Body of pancreas (tissue), 4 donors: Measurements from ENCODE around the gene ACADVL. TPM values are rescaled to one million over a fixed set of nuclear protein-coding genes. Genes with fewer than 3 reads are reported as not detected.

ENCODE experiments used
- ATAC-seq: fragments of 150-250 bp; one replicate; pipeline ENCODE4 v1.9.1; 2016
- DNase-seq, 4 donors: peaks; one replicate each; pipeline ENCODE4 v3.0.0-alpha.2; 2019
- H3K27ac ChIP-seq, 4 donors: fragments of 200-600 bp; sonication (generic); 1 replicate in 3 of 4; 2 replicates in 1 of 4; pipeline versions ENCODE4 v1.5.1 to v1.6.1; 2016 to 2019; ENCODE audit warnings: mild to moderate bottlenecking in 1 of 4, mixed read lengths in 1 of 4, moderate library complexity in 1 of 4
- H3K27me3 ChIP-seq, 2 donors: fragments of 200-600 bp; sonication (generic); one replicate each; pipeline ENCODE4 v1.6.0; 2016; ENCODE audit warnings: mild to moderate bottlenecking in 1 of 2
- H3K36me3 ChIP-seq, 2 donors: fragments of 200-600 bp; sonication (generic); replicated peaks in 1 of 2; 2 replicates each; pipeline ENCODE4 v1.5.1; 2016; ENCODE audit warnings: low read depth in 2 of 2; ENCODE audit not compliant: insufficient read depth in 1 of 2
- H3K4me1 ChIP-seq: fragments of 200-600 bp; sonication (generic); one replicate; pipeline ENCODE4 v1.6.0; 2016
- H3K4me3 ChIP-seq, 2 donors: fragments of 200-600 bp; sonication (generic); 1 replicate in 1 of 2; 2 replicates in 1 of 2; pipeline ENCODE4 v1.5.1; 2016 to 2019
- H3K9me3 ChIP-seq, 3 donors: fragments of 200-600 bp; sonication (generic); 1 replicate in 2 of 3; 2 replicates in 1 of 3; pipeline ENCODE4 v1.5.1; 2016
- POLR2A ChIP-seq, 3 donors: fragments of 450-650 bp; IDR thresholded peaks; one replicate each; pipeline ENCODE4 v1.6.1; 2016; ENCODE audit warnings: antibody characterized with exemption in 3 of 3, mild to moderate bottlenecking in 2 of 3
- WGBS, 2 donors: methylation state at CpG; one replicate each; pipeline ENCODE4 v1.1.5; 2017; 5-methylcytosine and 5-hydroxymethylcytosine counted together
- intact Hi-C: fragments of 100-400 bp; cut with DNase I; formaldehyde crosslinking; loops from one replicate; pipeline ENCODE4 v1.15.1; 2023
- total RNA-seq, 2 donors: library from RNA; depleted of rRNA; stranded (reverse); fragments of >200 nt; gene quantifications; one replicate each; pipeline ENCODE4 v1.1.0, GENCODE V29; 2016
- TF ChIP-seq, protein P1 (sequence below), 7 experiments: fragments of 450-650 bp in 4 of 7; fragments of 200-600 bp in 3 of 7; sonication (generic) in 3 of 7; IDR thresholded peaks; one replicate each; pipeline ENCODE4 v1.5.1; 2016 to 2019; ENCODE audit warnings: antibody characterized with exemption in 7 of 7

ACADVL gene
- total RNA-seq, 2 donors from 2014 or later: 887 to 1,901 TPM

DNA sequence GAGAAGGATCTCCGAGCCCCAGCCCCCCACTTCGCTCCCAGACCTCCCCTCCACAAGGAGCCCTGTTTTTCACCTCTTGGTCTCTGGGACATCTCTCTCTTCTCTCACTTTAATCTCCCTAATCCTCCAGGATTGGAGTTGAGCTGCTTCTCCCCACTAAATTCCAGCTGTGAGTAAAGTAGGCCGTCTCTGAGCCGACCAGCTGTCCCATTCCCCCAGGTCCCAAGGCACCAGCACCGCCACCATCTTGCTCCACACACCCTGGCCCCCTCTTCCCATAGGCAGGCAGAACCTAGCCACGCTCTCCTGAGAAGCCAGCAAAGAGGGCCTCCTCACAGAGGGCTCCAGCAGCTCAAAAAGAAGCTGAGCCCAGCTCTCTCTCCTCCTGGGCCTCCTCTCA is 980 bp upstream of the ACADVL start:
- Histone ChIP-seq H3K4me3 (no peak overlapping the region), H3K9me3 (no peaks in the 10 kb centered on the region), H3K4me1 (peaks cover 77% of the 10 kb centered on the region), H3K36me3 (peaks cover 0 to 12% of the 10 kb centered on the region in 2 donors), H3K27me3 (no peaks in the 10 kb centered on the region), H3K27ac (peak overlapping the region in 2 of 4 donors; percentile 99 to 100)
- TF ChIP-seq POLR2A (IDR thresholded peaks at IDR 0.05): no peak
- TF ChIP-seq, protein P1, sequence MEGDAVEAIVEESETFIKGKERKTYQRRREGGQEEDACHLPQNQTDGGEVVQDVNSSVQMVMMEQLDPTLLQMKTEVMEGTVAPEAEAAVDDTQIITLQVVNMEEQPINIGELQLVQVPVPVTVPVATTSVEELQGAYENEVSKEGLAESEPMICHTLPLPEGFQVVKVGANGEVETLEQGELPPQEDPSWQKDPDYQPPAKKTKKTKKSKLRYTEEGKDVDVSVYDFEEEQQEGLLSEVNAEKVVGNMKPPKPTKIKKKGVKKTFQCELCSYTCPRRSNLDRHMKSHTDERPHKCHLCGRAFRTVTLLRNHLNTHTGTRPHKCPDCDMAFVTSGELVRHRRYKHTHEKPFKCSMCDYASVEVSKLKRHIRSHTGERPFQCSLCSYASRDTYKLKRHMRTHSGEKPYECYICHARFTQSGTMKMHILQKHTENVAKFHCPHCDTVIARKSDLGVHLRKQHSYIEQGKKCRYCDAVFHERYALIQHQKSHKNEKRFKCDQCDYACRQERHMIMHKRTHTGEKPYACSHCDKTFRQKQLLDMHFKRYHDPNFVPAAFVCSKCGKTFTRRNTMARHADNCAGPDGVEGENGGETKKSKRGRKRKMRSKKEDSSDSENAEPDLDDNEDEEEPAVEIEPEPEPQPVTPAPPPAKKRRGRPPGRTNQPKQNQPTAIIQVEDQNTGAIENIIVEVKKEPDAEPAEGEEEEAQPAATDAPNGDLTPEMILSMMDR (IDR thresholded peaks at IDR 0.05): no peak
- 55 to 69% methylated on average over 5 to 6 of the region's 6 CpGs for WGBS, 2 donors
- intact Hi-C loops: no loop called here
- ATAC-seq (no peak), DNase-seq (no peak)

DNA sequence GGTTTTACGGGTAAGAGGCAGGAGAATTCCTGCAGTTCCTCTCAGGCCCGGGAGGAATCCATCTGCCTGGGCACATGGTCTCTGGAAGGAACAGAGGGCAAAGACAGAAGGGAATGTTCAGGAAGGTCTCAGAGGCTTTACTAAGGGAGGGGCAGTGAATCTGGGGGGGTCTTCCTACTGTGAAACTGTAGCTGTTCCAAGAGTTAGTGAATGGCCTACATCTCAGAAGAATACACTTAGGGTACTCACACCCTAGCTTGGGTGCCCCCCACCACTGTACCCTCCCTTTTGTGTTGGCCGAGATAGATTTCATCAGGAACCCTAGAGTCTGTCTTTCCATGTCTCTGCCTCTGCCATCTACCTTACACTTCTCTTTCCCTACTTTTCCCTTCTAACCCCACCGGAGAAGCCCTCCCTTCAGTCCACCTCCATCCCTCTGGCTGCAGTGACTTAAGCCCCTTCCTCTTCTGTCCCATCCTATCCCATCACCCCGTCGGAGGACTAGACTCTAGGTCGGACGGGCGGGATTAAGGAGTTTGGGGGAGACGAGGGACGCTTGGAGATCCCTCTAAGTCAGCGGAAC is 418 bp upstream of the ACADVL start:
- no peak for TF ChIP-seq POLR2A (IDR thresholded peaks at IDR 0.05)
- TF ChIP-seq, protein P1 (IDR thresholded peaks at IDR 0.05): no peak
- no peaks in the 10 kb centered on the region for H3K9me3 ChIP-seq
- no peaks in the 10 kb centered on the region for H3K27me3 ChIP-seq
- DNase-seq: peak in 1 of 4 donors; percentile 12
- intact Hi-C loops: no loop called here
- peaks cover 0 to 18% of the 10 kb centered on the region in 2 donors for H3K36me3 ChIP-seq
- H3K27ac ChIP-seq: peak overlapping the region; percentile 99 to 100 (median 100)
- peak overlapping the region; percentile 75 to 100 for H3K4me3 ChIP-seq
- 16 to 21% methylated on average over 12 of the region's 12 CpGs for WGBS, 2 donors
- no peak for ATAC-seq
- peaks cover 76% of the 10 kb centered on the region for H3K4me1 ChIP-seq

DNA sequence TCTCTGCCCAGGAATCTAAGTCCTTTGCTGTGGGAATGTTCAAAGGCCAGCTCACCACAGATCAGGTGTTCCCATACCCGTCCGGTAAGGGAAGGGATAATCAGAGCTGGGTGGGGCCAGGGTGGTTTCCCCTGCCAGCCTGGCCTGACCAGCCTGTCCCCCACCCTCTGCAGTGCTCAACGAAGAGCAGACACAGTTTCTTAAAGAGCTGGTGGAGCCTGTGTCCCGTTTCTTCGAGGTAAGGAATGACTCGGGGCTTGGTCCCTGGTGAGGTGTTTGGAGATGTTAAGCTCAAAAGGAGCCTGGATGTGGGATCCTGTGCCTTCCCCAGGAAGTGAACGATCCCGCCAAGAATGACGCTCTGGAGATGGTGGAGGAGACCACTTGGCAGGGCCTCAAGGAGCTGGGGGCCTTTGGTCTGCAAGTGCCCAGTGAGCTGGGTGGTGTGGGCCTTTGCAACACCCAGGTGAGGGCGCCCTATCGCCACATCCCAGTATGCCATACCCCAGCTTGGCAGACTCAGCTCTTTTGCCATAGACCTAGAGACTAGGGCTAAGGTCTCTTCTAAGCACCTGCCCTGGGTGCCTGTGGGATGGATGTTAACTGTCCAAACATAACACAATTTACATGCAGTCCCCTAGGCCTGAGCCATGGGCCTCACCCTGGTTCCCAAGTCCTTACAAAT is 997 bp downstream of the ACADVL start:
- peak overlapping the region; percentile 99 to 100 (median 100) for H3K27ac ChIP-seq
- TF ChIP-seq, protein P1 (IDR thresholded peaks at IDR 0.05): peak in 6 of 7 experiments; percentile 29 to 60 (median 54)
- no peak for TF ChIP-seq POLR2A (IDR thresholded peaks at IDR 0.05)
- intact Hi-C loops: no loop called here
- WGBS, 2 donors: 12% methylated on average over 11 of the region's 11 CpGs; no CpG with 5 or more reads in 1 of the 2 donors
- no peaks in the 10 kb centered on the region for H3K9me3 ChIP-seq
- ATAC-seq (peak; percentile 35), DNase-seq (peak; percentile 74 to 82 (median 80))
- peak overlapping the region; percentile 75 to 100 for H3K4me3 ChIP-seq
- peaks cover 64% of the 10 kb centered on the region for H3K4me1 ChIP-seq
- no peaks in the 10 kb centered on the region for H3K27me3 ChIP-seq
- peaks cover 0 to 18% of the 10 kb centered on the region in 2 donors for H3K36me3 ChIP-seq

DNA sequence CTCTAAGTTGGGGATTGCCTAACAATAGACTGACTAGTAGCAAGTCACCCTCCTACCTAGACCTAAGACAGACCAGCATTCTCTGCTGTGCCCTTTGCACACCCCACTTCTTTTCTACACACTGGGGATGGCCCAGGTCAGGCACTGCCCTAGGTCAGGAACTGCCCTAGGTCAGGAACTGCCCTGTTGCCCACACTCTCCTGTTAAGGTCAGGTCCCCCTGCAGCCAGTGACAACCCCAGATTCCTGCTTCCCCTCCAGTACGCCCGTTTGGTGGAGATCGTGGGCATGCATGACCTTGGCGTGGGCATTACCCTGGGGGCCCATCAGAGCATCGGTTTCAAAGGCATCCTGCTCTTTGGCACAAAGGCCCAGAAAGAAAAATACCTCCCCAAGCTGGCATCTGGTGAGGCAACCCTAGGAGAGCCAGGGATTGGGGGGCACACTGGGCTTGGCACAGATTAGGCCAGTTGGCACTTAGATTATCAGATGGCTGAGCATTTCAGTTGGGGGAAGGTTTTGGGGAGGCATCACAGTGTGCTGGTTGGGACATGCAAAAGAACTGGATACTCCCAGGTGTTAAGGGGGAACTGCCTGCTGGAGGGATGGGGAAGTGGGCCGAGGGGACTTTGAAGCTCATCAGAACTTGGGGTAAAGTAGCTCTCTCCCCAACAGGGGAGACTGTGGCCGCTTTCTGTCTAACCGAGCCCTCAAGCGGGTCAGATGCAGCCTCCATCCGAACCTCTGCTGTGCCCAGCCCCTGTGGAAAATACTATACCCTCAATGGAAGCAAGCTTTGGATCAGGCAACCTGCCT is 1.7 kb downstream of the ACADVL start:
- no peak for TF ChIP-seq POLR2A (IDR thresholded peaks at IDR 0.05)
- TF ChIP-seq, protein P1 (IDR thresholded peaks at IDR 0.05): no peak
- Histone ChIP-seq H3K4me3 (no peak overlapping the region), H3K27ac (peak overlapping the region; percentile 99 to 100 (median 100)), H3K36me3 (peaks cover 0 to 18% of the 10 kb centered on the region in 2 donors), H3K4me1 (peaks cover 59% of the 10 kb centered on the region), H3K9me3 (no peaks in the 10 kb centered on the region), H3K27me3 (no peaks in the 10 kb centered on the region)
- intact Hi-C loops: no loop called here
- DNase-seq (peak in 1 of 4 donors; percentile 12), ATAC-seq (no peak)
- 42 to 54% methylated on average over 8 to 10 of the region's 10 CpGs for WGBS, 2 donors
